ENCODE measurements around the gene SNX19. TPM values are rescaled to one million over a fixed set of nuclear protein-coding genes. Genes with fewer than 3 reads are reported as not detected.

Gene SNX19
- polyA plus RNA-seq, 1 of the 3 experiments (the other 2 are of a cell fraction), result 16.6 TPM

GRCh38 chr11:130909650-130910049, 6.6 kb downstream of the SNX19 start:
- H3K9me3 ChIP-seq, result no peaks in the 10 kb centered on the region
- H3K27ac ChIP-seq (ENCODE audit: low read depth in 2 of 2, low read length in 1 of 2), result peak overlapping the region in 1 of 2 experiments; percentile 34; a peak in 1 of 4 replicates
- no peaks in the 10 kb centered on the region for H3K9me2 ChIP-seq
- peaks cover 57% of the 10 kb centered on the region for H3K79me2 ChIP-seq (ENCODE audit: insufficient read depth)
- no peak for DNase-seq
- no peak overlapping the region for H3K9ac ChIP-seq
- peaks cover 17% of the 10 kb centered on the region; the same call in 1 of the 2 replicates for H4K20me1 ChIP-seq (ENCODE audit: insufficient read depth)
- ChIA-PET POLR2A (no interaction called here), CTCF (interaction anchor here (1.3 to 7.7 kb wide), 3 partner anchors 16 to 475 kb away, joined by 3 to 48 read pairs (median 5); no protein-coding TSS in a partner anchor)
- no peaks in the 10 kb centered on the region for H3K27me3 ChIP-seq (ENCODE audit: insufficient read depth)
- H3K4me2 ChIP-seq, result no peak overlapping the region
- no peak overlapping the region for H3K4me3 ChIP-seq (ENCODE audit: low read depth in 2 of 2, low read length in 1 of 2)
- peaks cover 67 to 94% of the 10 kb centered on the region in 2 experiments for H3K36me3 ChIP-seq (replicated peaks in 1 of 2; ENCODE audit: control insufficient read depth in 1 of 2, insufficient read depth in 2 of 2, low read length in 1 of 2)
- peaks cover 23% of the 10 kb centered on the region for H3F3A ChIP-seq (replicated peaks; ENCODE audit: insufficient read depth)
- peaks cover 4 to 13% of the 10 kb centered on the region in 2 experiments for H3K4me1 ChIP-seq (ENCODE audit: control insufficient read depth in 1 of 2, insufficient read depth in 2 of 2, low read depth in 1 of 2, low read length in 1 of 2)
- TF ChIP-seq FOSL2 (IDR thresholded peaks at IDR 0.05; ENCODE audit: borderline replicate concordance, low read depth) (peak; percentile 21; the same call in 1 of the 2 replicates), RXRA (IDR thresholded peaks at IDR 0.05; ENCODE audit: borderline replicate concordance, low read depth) (no peak)
- H2AFZ ChIP-seq (ENCODE audit: low read depth), result no peak overlapping the region
- WGBS (ENCODE audit: low lambda C conversion rate), result 60% methylated on average over 1 of the region's 1 CpG

DNA sequence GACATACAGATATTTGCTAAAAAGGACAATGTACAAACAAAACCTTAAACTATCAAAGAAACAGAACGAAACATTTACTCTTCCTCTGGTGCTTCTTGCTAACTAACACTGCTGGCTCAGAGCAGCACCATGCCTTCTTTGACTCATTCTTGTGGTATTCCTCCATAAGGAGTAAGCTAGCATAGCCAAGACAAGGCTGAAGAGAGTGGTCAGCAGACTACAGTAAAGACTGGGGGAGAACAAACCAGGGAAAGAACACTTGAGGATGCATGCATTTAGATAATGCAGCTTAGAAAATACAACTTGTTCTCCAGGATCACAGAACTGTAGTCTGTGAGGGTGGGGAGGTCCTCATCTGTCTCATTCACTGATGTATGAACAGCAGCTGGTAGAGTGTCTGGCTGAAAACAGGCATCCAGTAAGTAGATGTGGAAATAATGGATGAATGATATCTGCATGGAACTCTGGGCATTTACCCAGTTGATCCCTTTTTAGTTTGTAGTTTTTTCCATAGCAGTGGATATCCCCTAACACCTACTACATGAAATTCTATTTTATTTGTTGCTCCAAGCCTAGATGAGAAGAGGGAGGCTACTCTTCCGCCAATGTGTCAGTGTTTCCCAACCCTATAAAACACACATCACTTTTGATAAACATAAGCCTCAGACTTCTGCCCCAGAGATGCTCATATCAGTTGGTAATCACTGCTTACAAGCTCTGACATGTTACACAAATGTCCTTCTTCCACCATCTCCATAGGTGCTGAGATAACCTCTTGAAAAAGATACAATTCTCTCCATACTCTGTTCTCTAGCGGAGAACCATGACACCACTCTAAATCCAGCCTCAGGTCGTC, 7.3 kb downstream of the SNX19 start:
- ChIA-PET CTCF (interaction anchor here (1.3 to 7.7 kb wide), 3 partner anchors 15 to 474 kb away, joined by 3 to 48 read pairs (median 5); no protein-coding TSS in a partner anchor), POLR2A (no interaction called here)
- Histone ChIP-seq H3K36me3 (replicated peaks in 1 of 2; ENCODE audit: control insufficient read depth in 1 of 2, insufficient read depth in 2 of 2, low read length in 1 of 2) (peaks cover 71 to 93% of the 10 kb centered on the region in 2 experiments), H3K9me2 (no peaks in the 10 kb centered on the region), H3K9me3 (no peaks in the 10 kb centered on the region), H3K79me2 (ENCODE audit: insufficient read depth) (peaks cover 50% of the 10 kb centered on the region), H3K27ac (ENCODE audit: low read depth in 2 of 2, low read length in 1 of 2) (peak overlapping the region in 1 of 2 experiments; percentile 34; a peak in 2 of 4 replicates), H3K4me3 (ENCODE audit: low read depth in 2 of 2, low read length in 1 of 2) (no peak overlapping the region), H2AFZ (ENCODE audit: low read depth) (no peak overlapping the region), H3F3A (replicated peaks; ENCODE audit: insufficient read depth) (peaks cover 23% of the 10 kb centered on the region), H3K4me2 (no peak overlapping the region), H3K4me1 (ENCODE audit: control insufficient read depth in 1 of 2, insufficient read depth in 2 of 2, low read depth in 1 of 2, low read length in 1 of 2) (peaks cover under 1 to 13% of the 10 kb centered on the region in 2 experiments), H4K20me1 (ENCODE audit: insufficient read depth) (peaks cover 17% of the 10 kb centered on the region; the same call in 1 of the 2 replicates), H3K9ac (no peak overlapping the region), H3K27me3 (ENCODE audit: insufficient read depth) (no peaks in the 10 kb centered on the region)
- TF ChIP-seq FOSL2 (IDR thresholded peaks at IDR 0.05; ENCODE audit: borderline replicate concordance, low read depth) (peak; percentile 60), FOXJ3 (CRISPR knock-in tag; IDR thresholded peaks at IDR 0.05) (no peak), RXRA (IDR thresholded peaks at IDR 0.05; ENCODE audit: borderline replicate concordance, low read depth) (no peak), JUND (IDR thresholded peaks at IDR 0.05) (peak; percentile 36; the same call in 1 of the 2 replicates)
- TF ChIP-seq, protein P1, sequence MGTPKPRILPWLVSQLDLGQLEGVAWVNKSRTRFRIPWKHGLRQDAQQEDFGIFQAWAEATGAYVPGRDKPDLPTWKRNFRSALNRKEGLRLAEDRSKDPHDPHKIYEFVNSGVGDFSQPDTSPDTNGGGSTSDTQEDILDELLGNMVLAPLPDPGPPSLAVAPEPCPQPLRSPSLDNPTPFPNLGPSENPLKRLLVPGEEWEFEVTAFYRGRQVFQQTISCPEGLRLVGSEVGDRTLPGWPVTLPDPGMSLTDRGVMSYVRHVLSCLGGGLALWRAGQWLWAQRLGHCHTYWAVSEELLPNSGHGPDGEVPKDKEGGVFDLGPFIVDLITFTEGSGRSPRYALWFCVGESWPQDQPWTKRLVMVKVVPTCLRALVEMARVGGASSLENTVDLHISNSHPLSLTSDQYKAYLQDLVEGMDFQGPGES (IDR thresholded peaks at IDR 0.05; ENCODE audit: low read depth, low read length), result no peak
- 85% methylated on average over 4 of the region's 4 CpGs for WGBS (ENCODE audit: low lambda C conversion rate)
- DNase-seq, result no peak

DNA sequence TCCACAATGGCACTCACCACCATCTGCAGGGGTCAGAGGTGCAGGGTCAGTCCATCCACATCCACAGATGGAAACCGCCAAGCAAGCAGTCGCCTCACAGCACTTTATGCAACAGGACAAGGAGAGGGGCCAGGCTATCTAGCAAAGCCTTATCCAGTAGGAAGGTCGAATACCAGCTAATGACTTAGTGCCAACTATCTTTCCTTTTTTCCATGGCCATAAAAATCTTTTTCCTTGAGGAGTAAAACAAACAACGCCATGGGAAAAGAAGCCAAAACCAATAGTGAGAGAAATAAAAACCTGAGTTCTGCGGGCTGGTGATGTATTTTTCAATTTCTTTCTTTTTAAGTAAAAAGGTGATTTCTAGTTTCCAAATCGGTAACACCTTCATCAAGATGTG, 8.2 kb downstream of the SNX19 start:
- Histone ChIP-seq H3K9ac (no peak overlapping the region), H3K79me2 (ENCODE audit: insufficient read depth) (peaks cover 41% of the 10 kb centered on the region), H3K27ac (ENCODE audit: low read depth in 2 of 2, low read length in 1 of 2) (no peak overlapping the region), H3K4me1 (ENCODE audit: control insufficient read depth in 1 of 2, insufficient read depth in 2 of 2, low read depth in 1 of 2, low read length in 1 of 2) (peaks cover 0 to 13% of the 10 kb centered on the region in 2 experiments; a peak in 2 of 4 replicates), H4K20me1 (ENCODE audit: insufficient read depth) (peaks cover 17% of the 10 kb centered on the region; the same call in 1 of the 2 replicates), H3K9me2 (no peaks in the 10 kb centered on the region), H3F3A (replicated peaks; ENCODE audit: insufficient read depth) (peaks cover 23% of the 10 kb centered on the region), H3K4me2 (no peak overlapping the region), H3K9me3 (no peaks in the 10 kb centered on the region), H3K4me3 (ENCODE audit: low read depth in 2 of 2, low read length in 1 of 2) (no peak overlapping the region), H2AFZ (ENCODE audit: low read depth) (no peak overlapping the region), H3K27me3 (ENCODE audit: insufficient read depth) (no peaks in the 10 kb centered on the region), H3K36me3 (replicated peaks in 1 of 2; ENCODE audit: control insufficient read depth in 1 of 2, insufficient read depth in 2 of 2, low read length in 1 of 2) (peaks cover 71 to 92% of the 10 kb centered on the region in 2 experiments)
- 95% methylated on average over 6 of the region's 6 CpGs for WGBS (ENCODE audit: low lambda C conversion rate)
- ChIA-PET CTCF (interaction anchor here (3.7 to 7.7 kb wide), 2 partner anchors 8 to 14 kb away, joined by 20 to 48 read pairs; partner anchors contain the start of gene SNX19), POLR2A (no interaction called here)
- DNase-seq, result no peak
- TF ChIP-seq, protein P2, sequence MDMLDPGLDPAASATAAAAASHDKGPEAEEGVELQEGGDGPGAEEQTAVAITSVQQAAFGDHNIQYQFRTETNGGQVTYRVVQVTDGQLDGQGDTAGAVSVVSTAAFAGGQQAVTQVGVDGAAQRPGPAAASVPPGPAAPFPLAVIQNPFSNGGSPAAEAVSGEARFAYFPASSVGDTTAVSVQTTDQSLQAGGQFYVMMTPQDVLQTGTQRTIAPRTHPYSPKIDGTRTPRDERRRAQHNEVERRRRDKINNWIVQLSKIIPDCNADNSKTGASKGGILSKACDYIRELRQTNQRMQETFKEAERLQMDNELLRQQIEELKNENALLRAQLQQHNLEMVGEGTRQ (IDR thresholded peaks at IDR 0.05; ENCODE audit: borderline replicate concordance, low read depth, low read length), result no peak
- TF ChIP-seq POLR2AphosphoS5 (IDR thresholded peaks at IDR 0.05; ENCODE audit: low read depth, low read length), result no peak
- TF ChIP-seq ELF1 (IDR thresholded peaks at IDR 0.05), result no peak
- TF ChIP-seq CTCF (IDR thresholded peaks at IDR 0.05), result no peak
- TF ChIP-seq, protein P1 (IDR thresholded peaks at IDR 0.05; ENCODE audit: low read depth, low read length), result no peak
- no peak for TF ChIP-seq USF1 (IDR thresholded peaks at IDR 0.05; ENCODE audit: borderline replicate concordance, low read depth)
- TF ChIP-seq SIN3A (IDR thresholded peaks at IDR 0.05; ENCODE audit: borderline replicate concordance, low read depth, low read length), result no peak
- TF ChIP-seq GABPA (IDR thresholded peaks at IDR 0.05; ENCODE audit: low read depth), result no peak

Data from SK-N-SH (cell line).